GM21619 (cell line): ENCODE results near the gene ICA1.

Source experiments
- ATAC-seq: cut with Tn5 transposase; IDR thresholded peaks from one replicate; pipeline ENCODE4 v1.9.1; 2021; ENCODE audit not compliant: unreplicated experiment

The ICA1 gene

DNA sequence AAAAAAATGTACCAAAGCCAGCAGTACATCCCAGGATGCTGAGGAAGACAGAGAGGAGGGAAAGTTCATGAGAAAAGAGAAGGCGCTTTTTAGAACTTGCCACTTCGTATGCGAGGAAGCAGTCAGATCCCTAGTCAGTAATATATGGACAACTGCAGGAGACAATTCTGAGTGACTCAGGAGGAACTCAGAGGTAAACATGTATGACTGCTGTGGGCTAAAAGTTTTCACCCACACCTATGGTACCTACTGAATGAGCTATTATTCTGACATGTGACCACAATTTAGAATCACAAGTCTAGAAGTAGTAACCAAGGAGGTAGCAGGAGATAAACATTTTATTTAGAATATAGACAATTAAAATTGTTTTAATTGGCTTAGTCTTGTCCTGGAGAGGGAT lies 126.5 kb downstream of the ICA1 start:
- no peak for ATAC-seq

DNA sequence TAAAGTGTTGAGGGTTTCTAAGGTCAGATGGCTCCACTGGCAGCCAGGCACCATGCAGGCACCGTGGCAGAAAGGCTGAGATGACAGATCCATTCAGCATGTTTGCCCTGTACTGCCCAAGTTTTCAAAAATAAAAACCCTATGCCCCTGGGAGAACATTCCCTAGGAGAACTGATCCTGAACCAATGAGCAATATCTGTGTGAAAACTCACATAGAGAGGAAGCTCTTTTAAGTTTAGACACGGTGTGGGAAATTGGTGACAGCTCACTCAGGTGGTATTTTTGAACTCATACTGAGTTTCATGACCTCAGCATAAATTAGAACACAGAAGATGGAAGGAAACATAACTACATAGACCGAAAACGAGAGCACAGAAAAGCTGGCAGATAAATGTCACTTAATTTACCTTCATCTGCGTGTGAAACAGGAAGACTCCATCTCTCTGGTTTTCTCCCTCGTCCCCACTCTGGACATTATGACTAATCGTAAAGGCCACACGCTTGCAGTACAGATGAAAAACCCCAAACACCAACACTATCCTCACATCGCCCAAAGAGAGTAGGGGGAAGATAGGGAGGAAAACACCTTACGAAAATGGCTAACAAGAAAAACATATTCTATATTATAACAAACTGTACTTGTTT lies 127.8 kb downstream of the ICA1 start:
- peak; percentile 62 for ATAC-seq

DNA sequence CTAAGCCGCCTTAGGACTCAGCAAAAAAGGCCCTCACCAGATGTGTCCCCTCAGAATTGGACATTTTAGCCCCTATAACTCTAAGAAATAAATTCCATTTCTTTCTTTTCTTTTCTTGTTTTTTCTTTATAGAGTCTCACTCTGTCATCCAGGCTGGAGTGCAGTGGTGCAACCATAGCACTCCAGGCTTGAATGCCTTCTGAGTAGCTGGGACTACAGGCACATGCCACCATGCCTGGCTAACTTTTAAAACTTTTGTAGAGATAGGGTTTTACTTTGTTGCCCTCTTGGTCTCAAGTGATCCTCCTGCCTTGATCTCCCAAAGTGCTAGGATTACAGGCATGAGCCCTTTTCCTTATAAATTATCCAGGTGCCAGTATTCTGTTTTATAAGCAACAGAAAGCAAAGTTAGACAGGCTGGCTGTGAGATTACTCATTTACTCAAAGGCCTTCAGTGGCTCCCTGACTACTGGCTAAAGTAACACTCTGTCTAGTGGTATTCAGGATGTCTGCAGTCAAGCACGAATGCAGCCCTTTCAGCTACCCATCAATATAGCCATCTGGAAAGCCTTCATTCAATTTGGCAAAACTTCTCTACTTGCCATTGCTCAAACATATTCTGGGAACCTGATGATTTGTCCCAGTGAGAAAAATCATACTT lies 128.6 kb downstream of the ICA1 start:
- ATAC-seq, result no peak

DNA sequence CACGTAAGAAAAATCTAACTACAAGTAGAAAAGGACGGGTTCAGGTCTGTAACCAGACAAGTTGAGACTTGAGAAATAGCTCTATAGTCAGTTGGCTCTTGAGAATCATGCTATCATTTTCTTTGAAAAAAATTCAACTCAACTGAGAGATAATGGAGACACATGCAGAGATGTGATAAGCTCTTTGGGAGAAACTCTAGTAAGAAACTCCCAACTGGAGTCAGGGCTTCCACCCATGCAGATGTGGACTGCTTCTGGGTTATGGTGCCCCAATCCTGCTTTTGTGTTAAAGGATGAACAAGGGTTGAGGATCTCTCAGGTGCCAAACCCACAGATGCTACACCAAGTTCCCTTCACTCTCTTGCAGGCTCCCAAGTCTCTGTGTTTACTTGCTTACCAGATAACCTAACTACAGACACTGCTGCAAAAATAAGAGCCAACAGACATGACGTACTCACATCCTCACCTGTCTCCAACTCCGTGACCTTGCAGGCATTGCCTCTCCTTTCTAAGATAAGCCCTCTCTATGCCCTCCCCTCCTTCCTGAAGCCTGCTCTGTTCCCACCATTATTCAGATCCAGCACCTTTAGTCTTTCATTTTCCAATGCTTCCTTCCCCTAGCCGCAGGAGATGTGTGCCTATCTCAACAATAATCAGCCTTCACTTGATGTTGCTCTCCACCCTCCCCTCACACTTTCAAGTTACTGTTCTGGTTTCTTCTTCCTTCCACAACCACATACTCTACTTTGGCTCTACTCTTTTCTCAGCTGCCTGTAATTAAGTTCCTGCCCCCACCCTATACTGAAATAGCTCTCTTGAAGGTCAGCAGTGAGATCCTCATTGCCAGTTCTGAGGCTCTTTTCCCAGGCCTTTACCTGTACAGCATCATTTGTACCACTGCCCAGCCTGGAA lies 130.0 kb downstream of the ICA1 start:
- ATAC-seq, result peak; percentile 44

DNA sequence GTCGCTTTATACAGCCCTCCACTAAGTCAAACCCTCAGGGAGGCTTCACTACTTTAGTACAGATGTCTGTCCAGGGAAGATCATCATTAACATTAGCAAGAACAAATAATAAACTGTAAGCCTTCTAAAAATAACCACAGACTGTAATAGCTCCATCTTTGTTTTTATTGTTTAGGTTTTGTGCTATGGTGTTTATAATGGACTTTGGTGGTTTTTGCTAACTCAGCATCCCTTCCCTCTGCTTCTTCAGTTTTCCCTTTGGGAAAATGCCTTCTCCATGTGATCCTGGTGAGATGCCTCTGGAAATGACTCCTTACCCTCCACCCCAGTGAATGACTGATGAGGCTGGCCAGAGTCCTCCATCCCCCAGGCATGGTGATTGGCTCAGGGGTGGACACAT lies 131.3 kb downstream of the ICA1 start:
- ATAC-seq, result no peak

DNA sequence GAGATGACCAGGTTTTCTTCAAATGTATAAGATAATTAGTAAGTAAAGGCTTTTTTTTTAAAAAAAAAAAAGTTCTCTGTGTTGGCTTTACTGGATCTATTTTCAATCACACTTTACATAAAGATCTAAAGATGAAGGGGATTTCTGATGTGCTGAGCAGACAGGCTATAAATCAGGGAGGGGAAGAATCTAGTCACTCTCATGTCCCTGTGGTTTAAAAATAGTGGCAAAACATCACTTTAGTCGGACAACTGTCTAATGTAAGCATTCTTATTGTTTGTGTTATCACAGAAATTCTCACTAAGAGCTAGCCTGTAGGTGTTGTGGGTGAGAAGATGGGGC lies 132.7 kb downstream of the ICA1 start:
- no peak for ATAC-seq

DNA sequence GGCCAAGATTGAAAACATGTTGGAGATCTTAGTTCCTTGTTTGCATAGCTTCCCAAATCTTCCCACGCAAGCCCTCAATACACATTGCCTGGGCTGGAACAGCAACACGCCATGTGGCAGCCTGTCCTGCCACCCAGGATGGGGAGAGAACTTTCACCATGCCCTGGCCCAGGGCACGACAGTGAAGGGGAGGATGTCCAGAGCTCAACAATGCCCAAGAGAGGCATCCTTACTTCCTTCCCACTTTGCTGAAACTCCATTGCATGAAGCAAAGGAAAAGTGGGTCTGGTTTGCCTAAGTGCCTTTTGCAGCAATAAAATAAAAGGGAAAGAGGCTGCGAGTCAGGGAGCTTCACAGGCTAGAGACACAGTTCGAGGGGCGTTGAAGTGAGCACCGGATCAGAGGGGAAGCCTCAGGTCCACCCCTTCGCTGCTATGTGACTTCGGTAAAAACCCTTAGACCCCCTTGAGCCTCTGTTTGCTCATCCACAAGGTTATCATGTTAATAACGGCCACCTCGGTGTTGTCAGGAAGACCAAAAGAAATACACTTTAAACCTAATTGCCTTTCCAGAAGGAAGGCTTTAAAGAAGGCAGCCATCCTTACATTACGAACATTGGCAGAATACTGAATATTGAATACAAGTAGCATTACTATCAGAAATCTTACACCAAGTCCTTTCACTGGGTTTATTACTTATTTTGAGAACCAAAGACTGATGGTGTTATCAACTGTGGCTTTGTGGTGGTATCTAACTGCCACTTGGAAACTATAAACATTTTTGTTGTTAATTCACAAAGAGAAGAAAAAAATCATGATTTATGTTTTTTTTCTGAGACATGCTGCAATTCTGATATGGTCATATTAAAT lies 133.3 kb downstream of the ICA1 start:
- ATAC-seq, result no peak

DNA sequence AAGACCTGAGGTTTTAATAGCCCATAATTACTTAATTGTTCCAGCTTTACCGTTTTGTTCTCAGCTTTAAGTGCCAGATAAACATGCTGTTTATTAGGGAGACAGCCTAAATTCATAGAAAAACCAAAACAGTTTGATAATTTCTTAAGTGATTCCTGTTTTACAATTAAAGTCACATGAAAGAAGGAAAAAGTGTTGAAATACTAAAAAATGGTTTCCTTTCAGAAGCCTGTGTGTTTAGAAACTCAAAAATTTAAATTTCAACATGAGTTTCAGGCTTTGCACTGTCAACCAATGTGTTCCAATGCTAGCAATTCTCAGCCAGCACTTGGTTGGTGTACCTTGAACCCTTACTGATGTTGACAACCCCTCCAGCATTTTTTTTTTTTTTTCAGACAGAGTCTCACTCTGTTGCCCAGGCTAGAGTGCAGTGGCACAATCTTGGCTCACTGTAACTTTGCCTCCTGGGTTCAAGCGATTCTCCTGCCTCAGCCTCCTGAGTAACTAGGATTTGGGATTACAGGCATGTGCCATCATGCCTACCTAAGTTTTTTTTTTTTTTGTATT lies 135.3 kb downstream of the ICA1 start:
- no peak for ATAC-seq

DNA sequence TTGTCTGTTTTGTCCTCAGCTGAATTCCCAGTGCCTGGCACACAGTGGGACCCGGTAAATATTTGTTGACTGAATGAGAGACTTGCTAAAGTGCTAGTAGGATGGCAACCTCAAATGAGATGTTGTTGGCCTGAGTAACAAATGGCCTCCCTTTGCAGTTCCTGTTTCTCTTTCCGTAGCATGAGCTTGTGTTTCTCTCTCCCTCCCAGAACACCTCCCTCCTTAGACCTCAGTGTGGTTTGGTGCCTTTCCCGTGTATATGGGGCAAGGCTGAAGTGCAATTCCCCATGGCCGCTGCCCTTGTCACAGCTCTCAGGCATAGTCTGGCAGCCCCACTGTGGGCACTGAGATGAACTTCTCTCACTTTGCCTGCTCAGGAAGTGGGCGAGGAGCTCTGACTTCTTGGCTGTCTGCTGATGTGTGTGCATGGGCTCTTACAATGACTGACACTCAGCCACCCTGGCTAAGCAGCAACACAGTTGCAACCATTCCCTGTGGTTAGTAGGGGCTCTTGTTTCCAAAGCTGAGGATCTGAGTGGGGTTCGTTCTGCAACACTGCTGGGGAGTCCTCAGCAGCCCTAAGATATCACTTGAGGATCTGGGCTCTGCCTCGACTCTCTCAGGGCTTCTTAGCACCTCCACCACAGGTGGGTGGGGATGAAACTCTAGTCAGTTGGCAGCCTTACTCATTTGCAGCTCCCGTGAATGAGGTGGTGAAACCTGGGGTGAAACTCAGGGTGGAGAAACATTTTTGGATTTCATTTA lies 136.1 kb downstream of the ICA1 start:
- peak; percentile 64 for ATAC-seq

DNA sequence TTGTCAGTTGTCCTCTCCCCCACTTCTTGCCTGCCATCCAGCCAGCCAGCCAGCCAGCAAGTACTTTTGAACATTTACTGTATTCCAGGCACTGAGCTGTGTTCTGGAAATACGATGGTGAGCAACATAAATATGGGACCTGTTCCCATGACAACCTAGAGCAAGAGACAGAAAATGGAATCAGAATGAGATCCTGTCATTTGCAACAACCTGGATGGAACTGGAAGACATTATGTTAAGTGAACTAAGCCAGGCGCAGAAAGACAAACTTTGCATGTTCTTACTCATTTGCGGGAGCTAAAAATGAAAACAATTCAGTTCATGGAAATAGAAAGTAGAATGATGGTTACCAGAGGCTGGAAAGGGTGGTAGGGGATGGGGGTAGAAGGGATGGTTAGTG lies 140.7 kb downstream of the ICA1 start:
- no peak for ATAC-seq

DNA sequence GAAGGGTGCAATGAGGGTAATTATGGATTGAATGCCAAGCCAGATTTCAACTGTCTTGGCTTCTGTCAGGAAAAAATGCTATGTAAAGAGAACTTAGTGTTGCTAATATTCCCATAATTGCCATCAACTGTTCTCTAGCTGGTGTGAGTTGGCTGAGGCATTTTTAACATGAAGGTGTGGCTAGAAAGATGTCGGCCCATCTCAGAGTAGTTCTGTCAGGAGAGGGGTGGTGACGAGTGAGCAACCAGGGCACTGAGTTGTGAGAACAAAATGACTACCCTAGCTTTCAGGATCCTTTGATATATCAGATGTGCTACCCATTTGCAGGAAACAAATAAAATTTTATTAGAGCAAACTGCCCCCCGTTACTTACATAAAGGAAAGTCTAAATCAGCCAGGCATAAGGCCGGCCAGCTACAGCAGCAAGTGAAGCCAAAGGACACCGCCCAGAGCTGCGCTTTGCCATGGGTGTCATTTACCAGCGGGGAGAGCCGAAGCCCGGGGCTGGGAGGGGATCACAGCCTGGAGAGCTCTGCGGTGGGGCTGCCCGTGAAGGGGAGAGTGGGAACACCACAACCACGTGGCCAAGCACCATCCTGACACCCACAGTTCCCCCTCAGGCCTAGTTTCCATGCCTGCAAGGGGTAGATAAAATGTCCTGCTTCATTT lies 141.4 kb downstream of the ICA1 start:
- ATAC-seq, result no peak

DNA sequence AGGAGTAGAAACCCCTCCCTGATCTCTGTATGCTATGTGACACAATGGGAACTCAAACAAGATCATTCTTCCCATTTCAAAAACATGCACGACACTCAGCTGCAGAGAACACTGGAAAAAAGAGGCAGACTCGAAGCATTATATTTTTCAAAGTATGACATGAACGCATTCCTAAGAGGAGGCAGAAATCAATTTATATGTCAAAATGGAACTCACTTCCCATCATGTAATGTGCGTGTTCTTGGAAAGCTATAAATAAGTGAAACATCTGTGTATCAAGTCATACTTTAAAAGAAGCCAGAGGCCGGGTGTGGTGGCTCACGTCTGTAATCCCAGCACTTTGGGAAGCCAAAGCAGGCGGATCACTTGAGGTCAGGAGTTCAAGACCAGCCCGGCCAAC lies 142.7 kb downstream of the ICA1 start:
- ATAC-seq, result no peak

DNA sequence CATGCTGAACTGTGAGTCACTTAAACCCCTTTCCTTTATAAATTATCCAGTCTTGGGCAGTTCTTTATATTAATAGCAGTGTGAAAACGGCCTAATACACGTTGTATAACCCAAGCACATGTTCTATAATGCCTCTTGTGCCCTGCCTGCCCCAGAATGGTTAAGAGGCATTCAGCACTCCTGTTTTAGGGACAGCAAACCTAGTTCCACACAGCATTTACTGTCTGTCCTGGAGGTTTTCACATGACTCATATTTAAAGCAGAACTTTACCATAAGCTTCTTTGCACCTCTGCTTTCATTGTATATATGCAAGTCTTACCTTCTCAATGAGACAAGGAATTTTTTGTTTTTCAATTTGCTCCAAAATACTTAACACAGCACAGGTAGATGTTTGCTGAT lies 144.8 kb downstream of the ICA1 start:
- no peak for ATAC-seq

DNA sequence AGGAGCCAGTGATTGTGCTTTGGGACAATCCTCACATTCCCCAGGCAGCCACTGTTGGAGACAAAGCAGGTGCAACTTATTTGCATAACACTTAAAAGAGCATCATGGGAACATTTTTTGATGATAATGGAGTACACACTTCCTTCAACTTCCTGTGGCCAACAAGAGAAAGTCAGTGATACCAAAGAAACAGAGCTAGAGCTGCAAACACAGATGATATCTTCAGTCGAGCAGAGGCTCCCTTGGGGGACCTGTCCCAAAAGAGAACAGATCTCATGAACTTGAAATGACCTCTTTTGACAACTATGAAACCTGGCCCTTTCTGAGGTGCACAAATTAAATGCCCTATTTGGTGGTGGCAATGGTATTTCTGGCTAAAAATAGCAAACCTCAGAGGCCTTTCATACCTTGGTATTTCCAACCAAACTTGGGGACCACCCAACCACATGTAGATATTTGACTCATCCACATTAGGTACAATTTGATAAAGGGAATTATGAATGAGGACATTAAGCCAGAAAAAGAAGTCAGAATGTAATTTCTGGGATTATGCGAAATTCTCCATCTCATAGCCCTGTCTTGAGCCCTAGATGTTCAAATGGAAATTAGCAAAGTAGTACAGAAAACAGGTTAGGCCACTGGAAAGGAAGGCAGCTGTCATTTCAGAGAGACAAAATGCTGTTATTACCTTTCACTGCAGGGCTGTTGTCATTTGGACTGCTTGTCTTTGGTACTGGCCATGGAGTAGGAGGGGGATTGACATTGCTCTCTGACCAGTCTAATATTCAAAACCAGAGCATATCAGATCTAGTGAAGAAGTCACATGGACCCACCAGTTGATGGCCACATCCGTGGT lies 146.2 kb downstream of the ICA1 start:
- peak; percentile 91 for ATAC-seq

DNA sequence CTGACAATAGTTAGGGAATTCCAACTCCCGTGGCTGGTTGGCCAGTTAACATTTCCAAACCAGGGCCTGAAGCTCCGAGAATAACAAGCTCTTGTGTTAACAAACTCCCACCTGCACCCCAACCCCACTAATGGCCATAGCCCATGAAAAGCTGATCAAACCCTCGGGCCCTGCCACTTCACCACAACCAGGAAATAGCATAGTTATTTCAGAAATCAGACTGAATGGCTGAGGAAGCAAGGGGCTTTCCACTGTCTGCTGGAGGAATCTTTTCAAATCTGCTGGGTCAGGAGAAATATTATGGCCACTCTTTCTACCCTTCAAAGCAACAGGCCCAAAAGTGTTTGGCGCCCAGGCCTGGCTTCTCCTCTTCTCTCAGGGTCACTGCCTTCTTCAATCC lies 147.8 kb downstream of the ICA1 start:
- no peak for ATAC-seq

DNA sequence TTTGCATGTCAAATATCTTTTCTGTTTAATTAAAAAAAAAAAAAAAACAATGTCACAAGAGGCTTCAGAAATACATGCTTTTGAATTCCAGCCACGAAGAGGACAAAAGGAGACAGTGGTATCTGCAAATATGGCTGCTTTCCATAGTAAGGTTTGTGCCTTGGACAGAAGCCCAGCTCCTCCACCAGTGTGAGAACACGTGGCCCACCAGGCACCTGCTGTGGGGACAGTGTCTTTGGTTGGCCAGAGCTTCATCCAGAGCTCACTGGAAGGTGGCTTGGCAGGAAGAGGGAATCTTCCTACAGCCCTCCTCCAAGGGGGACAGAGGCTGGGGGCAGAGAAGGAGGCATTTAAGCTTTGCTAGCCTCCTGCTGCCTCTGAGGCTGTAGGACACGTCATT lies 148.8 kb downstream of the ICA1 start:
- ATAC-seq, result no peak

DNA sequence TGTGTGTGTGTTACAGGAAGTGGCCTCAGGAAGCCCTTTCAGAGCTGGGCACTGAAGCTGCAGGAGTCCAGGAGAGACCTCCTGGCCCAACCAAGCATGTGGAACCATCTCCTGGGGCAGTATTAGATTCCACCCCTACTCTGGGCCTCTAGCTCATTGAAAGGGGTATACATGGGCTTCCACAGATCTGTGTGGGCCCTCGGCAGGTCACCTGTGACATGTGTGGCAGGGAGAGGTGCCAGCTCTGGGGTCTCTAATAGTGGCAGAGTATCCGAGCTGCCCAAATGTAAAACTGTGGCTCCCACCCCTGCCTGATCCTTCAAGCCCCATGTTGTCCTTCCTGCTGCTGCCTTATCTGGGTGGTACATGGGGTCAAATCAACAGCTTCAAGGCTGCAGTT lies 149.3 kb downstream of the ICA1 start:
- ATAC-seq, result no peak

DNA sequence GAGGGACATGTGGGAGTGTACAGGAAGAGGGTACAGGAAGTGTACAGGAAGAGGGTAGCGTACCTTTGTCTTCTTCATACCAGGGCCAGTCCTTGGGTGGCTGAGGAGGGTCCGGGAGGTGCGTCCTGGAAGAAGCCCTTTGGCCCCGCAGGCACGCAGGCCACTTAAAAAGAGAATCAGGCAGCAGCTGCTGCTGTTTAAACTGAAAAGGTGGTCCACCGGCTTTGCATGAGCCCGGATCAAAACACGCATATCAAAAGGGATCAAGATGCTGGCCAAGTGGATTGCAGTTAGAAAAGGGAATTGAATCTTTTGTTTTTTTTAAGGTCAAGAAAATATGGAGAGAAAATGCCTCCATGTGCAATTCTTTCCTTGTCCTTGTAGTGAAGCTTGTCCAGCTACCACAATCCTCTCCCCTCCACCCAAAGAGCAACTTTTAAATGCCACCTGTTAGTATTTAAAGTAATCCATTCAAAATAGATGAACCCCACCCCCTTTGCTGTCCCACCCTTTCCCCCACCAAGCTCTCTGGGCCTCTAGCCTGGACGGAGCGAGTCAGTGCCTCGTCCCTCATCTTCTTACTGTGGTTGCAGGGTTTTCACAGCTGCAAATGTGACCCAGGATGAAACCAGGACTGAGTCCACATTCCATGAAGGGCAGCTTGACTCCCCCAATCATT lies 150.5 kb downstream of the ICA1 start:
- no peak for ATAC-seq
